Activated B cell treated with CpG ODN at 0.5 μM for 24 hours (primary cell): ENCODE results near the gene SLC25A23. TPM values are rescaled to one million over a fixed set of nuclear protein-coding genes. Genes with fewer than 3 reads are reported as not detected.
A peak's percentile ranks its signal among the peaks of the same experiment; 100 is the strongest.
"Not testable (repeated sequence)": the region's sequence is repeated elsewhere in the genome, so short reads cannot be mapped to it uniquely, and the experiment has no call there.

Experiments used
- ATAC-seq: fragments of 200-7000 bp; cut with Tn5 transposase; one replicate; pipeline ENCODE4 v1.10.0; 2021; ENCODE audit warnings: low read depth, mild to moderate bottlenecking, moderate library complexity
- CTCF ChIA-PET: fragments of 350-600 bp; sonication (Branson Sonifier 250); formaldehyde crosslinking; loops from one replicate; lab custom pipeline; 2021; ENCODE audit warnings: antibody characterized with exemption; lab: Charles Lee
- POLR2A ChIA-PET: fragments of 350-600 bp; sonication (Branson Sonifier 250); formaldehyde crosslinking; loops from one replicate; lab custom pipeline; 2021; ENCODE audit warnings: antibody characterized with exemption; lab: Charles Lee
- DNase-seq: peaks from one replicate; pipeline ENCODE4 v3.0.0; 2022
- H3K27ac Mint-ChIP-seq: one replicate; pipeline ENCODE4 v1.8.0; 2020; ENCODE audit warnings: mixed read lengths
- H3K27me3 Mint-ChIP-seq: one replicate; pipeline ENCODE4 v1.8.0; 2021; ENCODE audit warnings: mixed read lengths
- H3K36me3 Mint-ChIP-seq: one replicate; pipeline ENCODE4 v1.8.0; 2021; ENCODE audit warnings: low read depth, mixed read lengths
- H3K4me1 Mint-ChIP-seq: one replicate; pipeline ENCODE4 v1.8.0; 2021; ENCODE audit warnings: mixed read lengths
- H3K4me3 Mint-ChIP-seq: one replicate; pipeline ENCODE4 v1.8.0; 2020; ENCODE audit warnings: mild to moderate bottlenecking, mixed read lengths
- H3K9me3 Mint-ChIP-seq: one replicate; pipeline ENCODE4 v1.8.0; 2020; ENCODE audit warnings: mixed read lengths
- CTCF ChIP-seq: fragments of 200-600 bp; IDR thresholded peaks from one replicate; pipeline ENCODE4 v1.8.0; 2022; ENCODE audit warnings: antibody characterized with exemption, mild to moderate bottlenecking
- intact Hi-C: fragments of 100-400 bp; cut with micrococcal nuclease; formaldehyde crosslinking; loops from one replicate; pipeline ENCODE4 v1.15.1; 2024
- total RNA-seq: library from RNA; stranded (reverse); gene quantifications from 2 replicates; pipeline ENCODE4 v1.2.3, GENCODE V29; 2022

Gene SLC25A23
- total RNA-seq, 1 donor from 2014 or later = 50.4 TPM

- DNase-seq (no peak), ATAC-seq (no peak)
- no peak for TF ChIP-seq CTCF
- H3K4me1 Mint-ChIP-seq = no peaks in the 10 kb centered on the region
- H3K4me3 Mint-ChIP-seq = no peak overlapping the region
- H3K27ac Mint-ChIP-seq = no peak overlapping the region
- intact Hi-C loops = no loop called here
- no peaks in the 10 kb centered on the region for H3K9me3 Mint-ChIP-seq
- ChIA-PET CTCF (no interaction called here), POLR2A (interaction anchor here (0.6 kb wide), 1 partner anchor 164 kb away, joined by 4 read pairs; no protein-coding TSS in a partner anchor)
- no peaks in the 10 kb centered on the region for H3K27me3 Mint-ChIP-seq
- no peaks in the 10 kb centered on the region for H3K36me3 Mint-ChIP-seq
Observed at GRCh38 chr19:6402058-6402457, 57.5 kb downstream of the SLC25A23 start.

DNA sequence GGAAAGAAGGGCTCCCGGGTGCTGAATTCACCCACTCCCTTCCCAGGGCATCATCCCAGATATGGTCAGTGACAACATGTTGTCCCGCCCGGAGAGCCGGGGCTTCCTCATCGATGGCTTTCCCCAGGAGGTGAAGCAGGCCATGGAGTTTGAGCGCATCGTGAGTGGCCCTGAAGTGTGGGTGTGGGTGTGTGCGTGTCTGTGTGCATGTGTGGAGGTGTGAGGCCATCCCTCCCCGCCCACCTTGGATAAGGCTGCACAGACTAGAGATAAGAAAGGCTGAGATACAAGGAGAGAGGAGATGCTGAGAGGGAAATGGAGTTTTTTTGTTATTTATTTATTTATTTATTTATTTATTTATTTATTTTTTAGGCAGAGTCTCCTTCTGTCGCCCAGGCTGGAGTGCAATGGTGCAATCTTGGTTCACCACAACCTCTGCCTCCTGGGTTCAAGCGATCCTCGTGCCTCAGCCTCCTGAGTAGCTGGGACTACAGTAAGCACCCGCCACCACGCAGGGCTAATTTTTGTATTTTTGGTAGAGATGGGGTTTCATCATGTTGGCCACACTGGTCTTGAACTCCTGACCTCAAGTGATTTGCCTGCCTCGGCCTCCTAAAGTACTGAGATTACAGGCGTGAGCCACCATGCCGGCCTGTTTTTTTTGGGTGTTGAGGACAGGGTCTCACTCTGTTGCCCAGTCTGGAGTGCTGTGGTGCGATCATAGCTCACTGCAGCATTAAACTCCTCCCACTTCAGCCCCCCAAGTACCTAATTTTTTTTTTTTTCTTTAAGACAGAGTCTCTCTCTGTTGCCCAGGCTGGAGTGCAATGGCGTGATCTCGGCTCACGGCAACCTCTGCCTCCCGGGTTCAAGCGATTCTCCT, 59.3 kb downstream of the SLC25A23 start:
- DNase-seq, CTCF ChIA-PET, H3K27me3 Mint-ChIP-seq, H3K9me3 Mint-ChIP-seq, ATAC-seq, intact Hi-C loops, H3K4me1 Mint-ChIP-seq, H3K4me3 Mint-ChIP-seq, H3K36me3 Mint-ChIP-seq, H3K27ac Mint-ChIP-seq: not testable (repeated sequence)
- POLR2A ChIA-PET = interaction anchor here (0.8 kb wide), 1 partner anchor 27 kb away, joined by 4 read pairs; no protein-coding TSS in a partner anchor

DNA sequence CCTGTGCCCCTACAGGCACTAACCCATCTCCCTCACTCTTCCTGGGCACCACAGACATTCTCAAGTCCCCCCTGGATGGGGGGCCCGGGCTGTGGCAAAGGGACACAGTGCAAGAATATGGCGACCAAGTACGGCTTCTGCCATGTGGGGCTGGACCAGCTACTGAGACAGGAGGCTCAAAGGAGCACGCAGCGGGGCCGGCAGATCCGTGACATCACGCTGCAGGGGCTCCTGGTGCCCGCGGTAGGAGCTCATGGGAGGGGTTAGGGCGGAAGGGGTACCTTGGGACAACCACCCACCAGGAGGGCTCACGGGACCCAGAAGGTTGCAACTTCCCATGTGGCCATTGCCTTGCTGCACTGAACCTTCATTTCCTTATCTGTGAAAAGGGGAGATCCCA, 63.3 kb downstream of the SLC25A23 start:
- intact Hi-C loops = no loop called here
- Mint-ChIP-seq H3K4me3 (no peak overlapping the region), H3K27ac (no peak overlapping the region), H3K9me3 (no peaks in the 10 kb centered on the region), H3K27me3 (no peaks in the 10 kb centered on the region), H3K4me1 (peaks cover 19% of the 10 kb centered on the region), H3K36me3 (peaks cover 14% of the 10 kb centered on the region)
- CTCF ChIA-PET = no interaction called here
- DNase-seq (no peak), ATAC-seq (no peak)
- POLR2A ChIA-PET = no interaction called here
- TF ChIP-seq CTCF = no peak

GRCh38 chr19:6394831-6395230, 64.8 kb downstream of the SLC25A23 start:
- no peak overlapping the region for H3K27ac Mint-ChIP-seq
- H3K9me3 Mint-ChIP-seq = no peaks in the 10 kb centered on the region
- TF ChIP-seq CTCF = no peak
- peaks cover 22% of the 10 kb centered on the region for H3K36me3 Mint-ChIP-seq
- intact Hi-C loops = no loop called here
- H3K4me1 Mint-ChIP-seq = peaks cover 23% of the 10 kb centered on the region
- H3K27me3 Mint-ChIP-seq = no peaks in the 10 kb centered on the region
- peak overlapping the region; percentile 59 for H3K4me3 Mint-ChIP-seq
- DNase-seq (no peak), ATAC-seq (no peak)
- POLR2A ChIA-PET = interaction anchor here (0.7 kb wide), 1 partner anchor 1052 kb away, joined by 17 read pairs; no protein-coding TSS in a partner anchor
- CTCF ChIA-PET = no interaction called here

GRCh38 chr19:6393983-6394412, 65.6 kb downstream of the SLC25A23 start:
- ATAC-seq (no peak), DNase-seq (no peak)
- Mint-ChIP-seq H3K4me1 (peaks cover 23% of the 10 kb centered on the region), H3K9me3 (no peaks in the 10 kb centered on the region), H3K4me3 (peak overlapping the region; percentile 94), H3K36me3 (peaks cover 26% of the 10 kb centered on the region), H3K27ac (peak overlapping the region; percentile 94), H3K27me3 (no peaks in the 10 kb centered on the region)
- CTCF ChIA-PET = no interaction called here
- TF ChIP-seq CTCF = no peak
- intact Hi-C loops = loop anchor here (1.0 to 2.0 kb wide), 6 partner anchors 21 to 195 kb away; partner anchors contain the start of gene CLPP
- POLR2A ChIA-PET = interaction anchor here (1.1 to 1.6 kb wide), 3 partner anchors 9 to 64 kb away, joined by 3 to 15 read pairs (median 6); partner anchors contain the start of gene KHSRP
